Transverse colon (tissue), 4 donors: ENCODE data around the gene PLD4. TPM values are rescaled to one million over a fixed set of nuclear protein-coding genes. Genes with fewer than 3 reads are reported as not detected.

ENCODE experiments used
- DNase-seq: peaks from one replicate; pipeline ENCODE4 v3.0.0-alpha.2; 2019
- H3K27ac ChIP-seq, 4 donors: fragments of 200-600 bp; sonication (generic); 2 replicates each; pipeline ENCODE4 v1.5.1; 2016 to 2018; ENCODE audit warnings: inconsistent platforms in 4 of 4
- H3K27me3 ChIP-seq: fragments of 200-600 bp; sonication (generic); 2 replicates; pipeline ENCODE4 v1.5.1; 2017; ENCODE audit warnings: inconsistent platforms
- H3K36me3 ChIP-seq, 4 donors: fragments of 200-600 bp; sonication (generic); 2 replicates each; pipeline ENCODE4 v1.5.1; 2017 to 2019; ENCODE audit warnings: inconsistent platforms in 4 of 4
- H3K4me1 ChIP-seq, 4 donors: fragments of 200-600 bp; sonication (generic); 2 replicates each; pipeline ENCODE4 v1.5.1; 2017 to 2020; ENCODE audit warnings: inconsistent platforms in 4 of 4
- H3K4me3 ChIP-seq, 4 donors: fragments of 200-600 bp; sonication (generic); 1 replicate in 1 of 4; 2 replicates in 3 of 4; pipeline versions ENCODE4 v1.5.1 to v1.6.1; 2017 to 2019; ENCODE audit warnings: inconsistent platforms in 4 of 4
- H3K9me3 ChIP-seq, 2 donors: fragments of 200-600 bp; sonication (generic); 2 replicates each; pipeline ENCODE4 v1.5.1; 2017 to 2019; ENCODE audit warnings: inconsistent platforms in 2 of 2
- EP300 ChIP-seq: sonication (generic); formaldehyde crosslinking; IDR thresholded peaks from one replicate; pipeline ENCODE4 v1.6.1; 2017; ENCODE audit warnings: antibody characterized with exemption, low read depth
- POLR2A ChIP-seq: fragments of 450-650 bp; IDR thresholded peaks from one replicate; pipeline ENCODE4 v1.6.1; 2016; ENCODE audit warnings: antibody characterized with exemption, mild to moderate bottlenecking, moderate library complexity
- POLR2AphosphoS5 ChIP-seq, 3 donors: sonication (generic); formaldehyde crosslinking; IDR thresholded peaks; one replicate each; pipeline ENCODE4 v1.6.1; 2016; ENCODE audit warnings: antibody characterized with exemption in 3 of 3
- WGBS, 2 donors: methylation state at CpG; one replicate each; pipeline ENCODE4 v1.1.5; 2018; ENCODE audit warnings: low coverage in 1 of 2; 5-methylcytosine and 5-hydroxymethylcytosine counted together
- in situ Hi-C, 4 donors: fragments of 200-750 bp; cut with MboI; loops; one replicate each; pipeline versions ENCODE4 v1.15.0 to v1.15.1; 2017; ENCODE audit warnings: low sequenced_read_pairs in 3 of 4, low pct_ligation_motif_present in 1 of 4, low pct_unique_long_range_greater_than_20kb in 1 of 4
- intact Hi-C: fragments of 100-400 bp; cut with DNase I; formaldehyde crosslinking; loops from one replicate; pipeline ENCODE4 v1.15.1; 2023; ENCODE audit warnings: low total_unique reads
- total RNA-seq, 4 donors: library from RNA; depleted of rRNA; stranded (reverse); fragments of >200 nt; gene quantifications; one replicate each; pipeline ENCODE4 v1.1.0, GENCODE V29; 2016
- TF ChIP-seq, protein P1 (sequence below), 5 experiments: fragments of 200-600 bp in 3 of 5; fragments of 450-650 bp in 2 of 5; sonication (generic) in 3 of 5; IDR thresholded peaks; 1 replicate in 2 of 5; 2 replicates in 3 of 5; pipeline ENCODE4 v1.5.1; 2016 to 2017; ENCODE audit warnings: antibody characterized with exemption in 5 of 5, inconsistent platforms in 3 of 5, mild to moderate bottlenecking in 2 of 5, moderate library complexity in 1 of 5

Gene PLD4
- total RNA-seq, 4 donors from 2014 or later, result 1.1 TPM; not detected in 2

DNA sequence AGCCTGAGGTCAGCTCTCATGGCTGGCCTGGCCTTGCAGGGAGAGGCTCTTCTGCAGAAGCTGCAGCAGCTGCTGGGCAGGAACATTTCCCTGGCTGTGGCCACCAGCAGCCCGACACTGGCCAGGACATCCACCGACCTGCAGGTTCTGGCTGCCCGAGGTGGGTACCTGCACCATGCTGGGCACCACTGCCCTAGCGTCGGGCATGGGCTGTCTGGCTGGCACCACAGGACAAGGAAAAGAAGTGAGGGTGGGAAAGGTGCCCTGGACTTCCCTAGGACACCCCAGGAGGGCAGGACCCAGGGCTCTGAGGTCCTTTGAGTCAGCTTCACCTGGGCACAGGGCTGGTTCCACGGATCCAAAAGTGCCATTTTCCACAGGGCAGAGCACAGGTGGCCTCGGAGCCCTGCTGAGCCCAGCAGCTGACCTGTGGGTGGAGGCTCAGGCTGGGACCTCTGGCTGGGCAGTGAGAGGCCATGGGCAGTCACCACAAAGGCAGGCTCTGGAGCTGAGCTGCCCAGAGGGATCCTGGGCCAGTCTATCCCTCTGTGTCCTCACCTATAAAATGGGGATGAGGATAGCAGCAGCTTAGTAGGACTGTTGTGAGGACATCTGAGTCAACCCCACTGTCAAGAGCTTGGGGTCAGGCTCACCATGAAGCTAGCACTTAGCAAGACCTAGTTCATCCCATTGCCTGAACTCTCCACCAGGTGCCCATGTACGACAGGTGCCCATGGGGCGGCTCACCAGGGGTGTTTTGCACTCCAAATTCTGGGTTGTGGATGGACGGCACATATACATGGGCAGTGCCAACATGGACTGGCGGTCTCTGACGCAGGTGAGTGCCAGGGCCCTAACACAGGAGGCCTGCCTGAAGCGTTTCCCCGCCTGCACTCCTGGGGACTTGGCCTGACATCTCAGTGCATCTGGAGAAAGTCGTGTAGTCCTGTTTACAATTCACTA lies 4.9 kb downstream of the PLD4 start:
- intact Hi-C loops, result no loop called here
- 85 to 93% methylated on average over 3 to 15 of the region's 15 CpGs for WGBS, 2 donors
- H3K27ac ChIP-seq, result no peak overlapping the region

GRCh38 chr14:104930526-104931303 lies 6.0 kb downstream of the PLD4 start:
- in situ Hi-C loops (no loop called here), intact Hi-C loops (no loop called here)
- Histone ChIP-seq H3K4me3 (no peak overlapping the region), H3K9me3 (no peaks in the 10 kb centered on the region), H3K36me3 (no peaks in the 10 kb centered on the region), H3K4me1 (peaks cover 0 to 13% (median 8%) of the 10 kb centered on the region in 4 donors), H3K27me3 (peaks cover 45% of the 10 kb centered on the region), H3K27ac (no peak overlapping the region)
- no peak for DNase-seq
- TF ChIP-seq POLR2A (no peak), POLR2AphosphoS5 (IDR thresholded peaks at IDR 0.05) (no peak), EP300 (no peak)
- TF ChIP-seq, protein P1, sequence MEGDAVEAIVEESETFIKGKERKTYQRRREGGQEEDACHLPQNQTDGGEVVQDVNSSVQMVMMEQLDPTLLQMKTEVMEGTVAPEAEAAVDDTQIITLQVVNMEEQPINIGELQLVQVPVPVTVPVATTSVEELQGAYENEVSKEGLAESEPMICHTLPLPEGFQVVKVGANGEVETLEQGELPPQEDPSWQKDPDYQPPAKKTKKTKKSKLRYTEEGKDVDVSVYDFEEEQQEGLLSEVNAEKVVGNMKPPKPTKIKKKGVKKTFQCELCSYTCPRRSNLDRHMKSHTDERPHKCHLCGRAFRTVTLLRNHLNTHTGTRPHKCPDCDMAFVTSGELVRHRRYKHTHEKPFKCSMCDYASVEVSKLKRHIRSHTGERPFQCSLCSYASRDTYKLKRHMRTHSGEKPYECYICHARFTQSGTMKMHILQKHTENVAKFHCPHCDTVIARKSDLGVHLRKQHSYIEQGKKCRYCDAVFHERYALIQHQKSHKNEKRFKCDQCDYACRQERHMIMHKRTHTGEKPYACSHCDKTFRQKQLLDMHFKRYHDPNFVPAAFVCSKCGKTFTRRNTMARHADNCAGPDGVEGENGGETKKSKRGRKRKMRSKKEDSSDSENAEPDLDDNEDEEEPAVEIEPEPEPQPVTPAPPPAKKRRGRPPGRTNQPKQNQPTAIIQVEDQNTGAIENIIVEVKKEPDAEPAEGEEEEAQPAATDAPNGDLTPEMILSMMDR (IDR thresholded peaks at IDR 0.05), result no peak
- WGBS, 2 donors, result 77 to 87% methylated on average over 3 to 9 of the region's 10 CpGs

More for the DNA sequence above, 4.9 kb downstream of the PLD4 start:
- Histone ChIP-seq H3K36me3 (no peaks in the 10 kb centered on the region), H3K4me3 (no peak overlapping the region), H3K4me1 (peaks cover 0 to 16% (median 10%) of the 10 kb centered on the region in 4 donors), H3K27me3 (peaks cover 34% of the 10 kb centered on the region), H3K9me3 (no peaks in the 10 kb centered on the region)
- DNase-seq, result no peak
- in situ Hi-C loops, result no loop called here
- TF ChIP-seq POLR2A (no peak), EP300 (no peak), POLR2AphosphoS5 (IDR thresholded peaks at IDR 0.05) (no peak)
- TF ChIP-seq, protein P1 (IDR thresholded peaks at IDR 0.05), result no peak

DNA sequence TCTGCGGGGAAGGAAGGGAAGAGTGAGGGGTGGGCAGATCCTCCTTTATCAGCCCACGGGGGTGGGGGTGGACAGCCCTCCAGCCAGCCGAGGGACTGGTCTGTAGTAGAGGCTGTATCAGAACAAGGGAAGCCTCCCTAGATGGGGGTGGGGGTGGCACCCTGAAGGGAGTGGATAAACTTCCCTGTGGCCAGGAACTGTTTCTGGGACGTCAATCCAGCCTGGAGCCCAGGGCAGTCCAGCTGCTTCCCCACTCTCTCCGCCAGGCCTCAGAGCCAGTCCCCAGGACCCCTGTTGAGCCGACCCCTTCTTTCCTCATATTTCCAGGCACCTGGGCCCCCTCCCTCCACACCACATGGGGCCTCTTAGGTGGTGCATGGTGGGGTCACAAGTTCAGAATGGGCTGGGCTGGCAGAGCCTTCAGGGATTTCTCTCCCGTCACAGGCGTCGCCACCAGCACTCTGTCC lies 6.7 kb downstream of the PLD4 start:
- Histone ChIP-seq H3K4me1 (peaks cover 0 to 13% (median 7%) of the 10 kb centered on the region in 4 donors), H3K36me3 (no peaks in the 10 kb centered on the region), H3K9me3 (no peaks in the 10 kb centered on the region), H3K4me3 (no peak overlapping the region), H3K27me3 (peaks cover 47% of the 10 kb centered on the region), H3K27ac (no peak overlapping the region)
- intact Hi-C loops (no loop called here), in situ Hi-C loops (no loop called here)
- WGBS, 2 donors, result 67% methylated on average over 9 of the region's 9 CpGs; no CpG with 5 or more reads in 1 of the 2 donors
- TF ChIP-seq, protein P1 (IDR thresholded peaks at IDR 0.05), result no peak
- TF ChIP-seq EP300, result no peak
- no peak for TF ChIP-seq POLR2AphosphoS5 (IDR thresholded peaks at IDR 0.05)
- no peak for TF ChIP-seq POLR2A
- DNase-seq, result no peak
